ENCODE measurements around the gene GLMP.

DNA sequence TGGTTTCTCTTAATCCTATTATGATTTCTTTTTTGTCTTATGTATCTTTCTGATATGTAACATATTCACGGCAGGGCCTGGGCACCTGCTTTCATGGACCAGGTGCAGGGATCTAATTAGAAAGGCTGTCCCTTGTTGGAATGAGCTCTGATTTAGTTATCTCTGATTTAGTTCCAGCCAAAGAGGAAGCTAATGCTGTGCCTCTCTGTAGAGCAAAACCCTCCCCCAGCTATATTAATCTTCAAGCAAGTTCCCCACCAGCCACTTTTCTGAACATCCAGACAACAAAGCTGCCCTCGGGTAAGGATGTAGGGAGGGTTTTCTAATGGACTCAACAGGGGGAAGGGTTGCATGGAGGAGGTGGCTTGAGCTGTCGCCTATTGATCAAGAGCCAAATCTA, 48.9 kb upstream of the GLMP start:
- TF ChIP-seq POLR2AphosphoS5 (IDR thresholded peaks at IDR 0.05) (no peak), POLR2A (IDR thresholded peaks at IDR 0.05; ENCODE audit: low read depth) (no peak)
- TF ChIP-seq, protein P1, sequence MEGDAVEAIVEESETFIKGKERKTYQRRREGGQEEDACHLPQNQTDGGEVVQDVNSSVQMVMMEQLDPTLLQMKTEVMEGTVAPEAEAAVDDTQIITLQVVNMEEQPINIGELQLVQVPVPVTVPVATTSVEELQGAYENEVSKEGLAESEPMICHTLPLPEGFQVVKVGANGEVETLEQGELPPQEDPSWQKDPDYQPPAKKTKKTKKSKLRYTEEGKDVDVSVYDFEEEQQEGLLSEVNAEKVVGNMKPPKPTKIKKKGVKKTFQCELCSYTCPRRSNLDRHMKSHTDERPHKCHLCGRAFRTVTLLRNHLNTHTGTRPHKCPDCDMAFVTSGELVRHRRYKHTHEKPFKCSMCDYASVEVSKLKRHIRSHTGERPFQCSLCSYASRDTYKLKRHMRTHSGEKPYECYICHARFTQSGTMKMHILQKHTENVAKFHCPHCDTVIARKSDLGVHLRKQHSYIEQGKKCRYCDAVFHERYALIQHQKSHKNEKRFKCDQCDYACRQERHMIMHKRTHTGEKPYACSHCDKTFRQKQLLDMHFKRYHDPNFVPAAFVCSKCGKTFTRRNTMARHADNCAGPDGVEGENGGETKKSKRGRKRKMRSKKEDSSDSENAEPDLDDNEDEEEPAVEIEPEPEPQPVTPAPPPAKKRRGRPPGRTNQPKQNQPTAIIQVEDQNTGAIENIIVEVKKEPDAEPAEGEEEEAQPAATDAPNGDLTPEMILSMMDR (IDR thresholded peaks at IDR 0.05) = no peak
